Measurements from ENCODE around the gene SLC17A7.

DNA sequence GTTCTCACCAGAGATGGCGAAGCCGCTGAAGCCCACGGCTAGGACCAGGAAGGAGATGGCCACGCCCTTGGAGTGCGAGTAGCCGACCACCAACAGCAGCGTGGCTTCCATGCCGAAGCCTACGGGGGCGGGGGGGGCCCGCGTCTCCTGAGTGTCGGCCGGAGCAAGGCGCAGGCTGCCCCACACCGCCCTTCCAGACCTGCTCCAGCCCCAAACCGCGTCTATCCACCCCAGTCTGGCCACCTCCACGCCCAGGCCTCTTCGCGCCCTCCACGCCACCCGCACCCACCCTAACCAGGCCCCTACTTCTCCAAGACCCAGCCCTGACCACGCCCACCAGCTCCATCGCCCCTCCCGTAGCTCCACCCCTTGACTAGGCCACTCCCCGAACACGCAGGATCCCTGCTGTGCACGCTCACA is 10.0 kb downstream of the SLC17A7 start:
- TF ChIP-seq BCL11A (tag by site-specific recombination; IDR thresholded peaks at IDR 0.05; ENCODE audit: low read depth) (no peak), ZNF362 (tag by site-specific recombination; IDR thresholded peaks at IDR 0.05) (no peak), ZNF623 (tag by site-specific recombination; IDR thresholded peaks at IDR 0.05) (no peak), REPIN1 (tag by site-specific recombination; IDR thresholded peaks at IDR 0.05; ENCODE audit: low read depth) (no peak), ZNF510 (tag by site-specific recombination; IDR thresholded peaks at IDR 0.05; ENCODE audit: insufficient replicate concordance) (no peak), ZNF707 (tag by site-specific recombination; IDR thresholded peaks at IDR 0.05) (no peak), ZFP69B (tag by site-specific recombination; IDR thresholded peaks at IDR 0.05) (no peak), YY1 (tag by site-specific recombination; IDR thresholded peaks at IDR 0.05) (no peak), ZNF132 (tag by site-specific recombination; IDR thresholded peaks at IDR 0.05; ENCODE audit: borderline replicate concordance) (no peak)
- TF ChIP-seq, protein P1, sequence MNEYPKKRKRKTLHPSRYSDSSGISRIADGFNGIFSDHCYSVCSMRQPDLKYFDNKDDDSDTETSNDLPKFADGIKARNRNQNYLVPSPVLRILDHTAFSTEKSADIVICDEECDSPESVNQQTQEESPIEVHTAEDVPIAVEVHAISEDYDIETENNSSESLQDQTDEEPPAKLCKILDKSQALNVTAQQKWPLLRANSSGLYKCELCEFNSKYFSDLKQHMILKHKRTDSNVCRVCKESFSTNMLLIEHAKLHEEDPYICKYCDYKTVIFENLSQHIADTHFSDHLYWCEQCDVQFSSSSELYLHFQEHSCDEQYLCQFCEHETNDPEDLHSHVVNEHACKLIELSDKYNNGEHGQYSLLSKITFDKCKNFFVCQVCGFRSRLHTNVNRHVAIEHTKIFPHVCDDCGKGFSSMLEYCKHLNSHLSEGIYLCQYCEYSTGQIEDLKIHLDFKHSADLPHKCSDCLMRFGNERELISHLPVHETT (tag by site-specific recombination; IDR thresholded peaks at IDR 0.05) = no peak
- TF ChIP-seq, protein P2, sequence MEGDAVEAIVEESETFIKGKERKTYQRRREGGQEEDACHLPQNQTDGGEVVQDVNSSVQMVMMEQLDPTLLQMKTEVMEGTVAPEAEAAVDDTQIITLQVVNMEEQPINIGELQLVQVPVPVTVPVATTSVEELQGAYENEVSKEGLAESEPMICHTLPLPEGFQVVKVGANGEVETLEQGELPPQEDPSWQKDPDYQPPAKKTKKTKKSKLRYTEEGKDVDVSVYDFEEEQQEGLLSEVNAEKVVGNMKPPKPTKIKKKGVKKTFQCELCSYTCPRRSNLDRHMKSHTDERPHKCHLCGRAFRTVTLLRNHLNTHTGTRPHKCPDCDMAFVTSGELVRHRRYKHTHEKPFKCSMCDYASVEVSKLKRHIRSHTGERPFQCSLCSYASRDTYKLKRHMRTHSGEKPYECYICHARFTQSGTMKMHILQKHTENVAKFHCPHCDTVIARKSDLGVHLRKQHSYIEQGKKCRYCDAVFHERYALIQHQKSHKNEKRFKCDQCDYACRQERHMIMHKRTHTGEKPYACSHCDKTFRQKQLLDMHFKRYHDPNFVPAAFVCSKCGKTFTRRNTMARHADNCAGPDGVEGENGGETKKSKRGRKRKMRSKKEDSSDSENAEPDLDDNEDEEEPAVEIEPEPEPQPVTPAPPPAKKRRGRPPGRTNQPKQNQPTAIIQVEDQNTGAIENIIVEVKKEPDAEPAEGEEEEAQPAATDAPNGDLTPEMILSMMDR (tag by site-specific recombination; IDR thresholded peaks at IDR 0.05) = no peak

All from HEK293 (cell line).